ENCODE measurements around the gene PLEKHH1. TPM values are rescaled to one million over a fixed set of nuclear protein-coding genes. Genes with fewer than 3 reads are reported as not detected.

The PLEKHH1 gene
- total RNA-seq, 3 donors from 2014 or later = 45.8 to 110 (median 61.5) TPM

DNA sequence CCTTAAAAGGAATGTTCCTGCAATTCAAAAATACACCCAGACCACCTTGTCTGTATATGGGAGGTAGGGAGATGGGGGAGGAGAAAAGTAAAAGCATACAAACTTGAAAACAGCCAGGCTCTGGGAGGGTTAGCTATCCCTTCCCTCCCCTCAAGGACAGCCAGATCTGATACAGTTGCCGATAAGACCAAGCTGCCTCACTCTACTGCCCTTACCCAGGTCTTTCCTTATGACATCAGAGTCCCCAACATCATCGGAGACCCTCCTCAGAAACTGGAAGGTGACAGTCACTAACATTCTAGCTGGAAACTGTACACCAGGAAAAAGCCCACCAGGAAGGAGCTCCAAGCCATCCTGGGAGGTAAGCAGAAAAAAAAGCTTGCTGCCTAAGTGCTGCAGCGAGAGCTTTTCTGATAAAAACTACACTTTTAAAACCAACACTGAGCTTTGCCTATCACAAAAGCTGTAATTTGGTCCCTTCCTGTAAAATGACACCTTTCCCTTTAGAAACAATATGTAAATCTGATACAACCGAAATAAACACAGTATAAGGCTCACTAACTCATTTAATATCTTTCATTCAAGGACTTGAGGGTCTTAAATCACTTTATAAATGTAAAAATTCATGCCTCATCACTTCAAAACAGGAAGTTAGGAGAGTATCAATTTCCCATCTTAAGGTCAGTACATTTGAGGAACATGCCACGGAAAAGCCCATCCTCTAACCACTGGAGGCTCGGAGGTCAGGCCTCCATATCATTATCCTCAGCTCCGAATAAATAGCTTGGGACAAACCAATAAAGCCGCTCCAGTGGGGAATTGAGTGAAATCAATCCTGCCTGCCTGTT lies 20.4 kb upstream of the PLEKHH1 start:
- DNase-seq (no peak), ATAC-seq (no peak)
- Histone ChIP-seq H3K4me1 (ENCODE audit: low read depth) (no peaks in the 10 kb centered on the region), H3K4me3 (no peak overlapping the region), H3K9me3 (no peaks in the 10 kb centered on the region), H3K36me3 (ENCODE audit: low read depth) (no peaks in the 10 kb centered on the region)
- intact Hi-C loops (cut with DNase I, micrococcal nuclease) = no loop called here
- TF ChIP-seq, protein P1, sequence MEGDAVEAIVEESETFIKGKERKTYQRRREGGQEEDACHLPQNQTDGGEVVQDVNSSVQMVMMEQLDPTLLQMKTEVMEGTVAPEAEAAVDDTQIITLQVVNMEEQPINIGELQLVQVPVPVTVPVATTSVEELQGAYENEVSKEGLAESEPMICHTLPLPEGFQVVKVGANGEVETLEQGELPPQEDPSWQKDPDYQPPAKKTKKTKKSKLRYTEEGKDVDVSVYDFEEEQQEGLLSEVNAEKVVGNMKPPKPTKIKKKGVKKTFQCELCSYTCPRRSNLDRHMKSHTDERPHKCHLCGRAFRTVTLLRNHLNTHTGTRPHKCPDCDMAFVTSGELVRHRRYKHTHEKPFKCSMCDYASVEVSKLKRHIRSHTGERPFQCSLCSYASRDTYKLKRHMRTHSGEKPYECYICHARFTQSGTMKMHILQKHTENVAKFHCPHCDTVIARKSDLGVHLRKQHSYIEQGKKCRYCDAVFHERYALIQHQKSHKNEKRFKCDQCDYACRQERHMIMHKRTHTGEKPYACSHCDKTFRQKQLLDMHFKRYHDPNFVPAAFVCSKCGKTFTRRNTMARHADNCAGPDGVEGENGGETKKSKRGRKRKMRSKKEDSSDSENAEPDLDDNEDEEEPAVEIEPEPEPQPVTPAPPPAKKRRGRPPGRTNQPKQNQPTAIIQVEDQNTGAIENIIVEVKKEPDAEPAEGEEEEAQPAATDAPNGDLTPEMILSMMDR (IDR thresholded peaks at IDR 0.05) = no peak

DNA sequence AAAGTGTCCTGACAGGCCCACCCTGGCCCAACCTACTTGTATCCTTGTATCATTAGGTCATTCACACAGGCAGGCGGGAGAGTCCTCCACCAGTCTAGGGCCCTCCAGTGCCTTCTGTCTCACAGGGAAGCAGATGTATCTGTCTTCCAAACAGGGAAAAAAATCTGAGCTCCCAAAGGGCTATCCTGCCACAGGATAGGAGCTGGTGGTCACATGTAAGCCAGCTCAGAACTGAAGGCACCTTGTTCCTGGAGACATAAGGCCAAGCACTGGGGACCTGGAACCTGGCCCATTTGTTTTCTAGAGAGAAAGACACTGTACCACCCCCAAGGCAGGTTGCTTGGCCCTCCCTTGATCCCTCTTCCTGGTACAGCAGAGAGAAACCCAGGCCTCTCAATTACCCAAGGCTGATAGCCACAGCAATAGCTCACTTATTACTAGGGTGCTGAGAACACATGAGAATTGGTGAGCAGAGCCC lies 19.4 kb upstream of the PLEKHH1 start:
- peak in 2 of 3 donors; percentile 29 to 37 for DNase-seq
- ATAC-seq = peak; percentile 65
- Histone ChIP-seq H3K4me1 (ENCODE audit: low read depth) (no peaks in the 10 kb centered on the region), H3K9me3 (no peaks in the 10 kb centered on the region), H3K36me3 (ENCODE audit: low read depth) (no peaks in the 10 kb centered on the region), H3K4me3 (no peak overlapping the region)
- intact Hi-C loops (cut with DNase I, micrococcal nuclease) = no loop called here
- TF ChIP-seq, protein P1 (IDR thresholded peaks at IDR 0.05) = no peak

DNA sequence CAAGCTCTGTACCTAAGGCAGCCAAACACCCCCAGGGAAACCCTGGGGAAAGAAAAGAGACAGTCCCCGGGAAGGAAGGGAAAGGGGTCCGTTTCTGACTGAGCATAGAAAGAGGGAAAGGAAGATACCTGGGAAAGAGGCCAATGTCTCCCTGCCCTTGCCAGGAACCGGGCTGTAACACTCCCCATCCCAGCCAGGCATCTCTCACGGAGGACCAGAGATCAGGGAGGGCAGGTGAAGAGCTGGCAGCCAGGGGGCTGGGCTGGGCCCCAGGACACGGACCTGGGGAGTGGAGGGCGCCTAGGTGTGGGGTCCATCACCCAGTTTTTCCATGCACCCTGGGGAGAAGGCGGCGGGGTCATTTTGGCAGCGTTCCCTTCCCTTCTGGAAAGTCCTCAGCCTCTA lies 18.9 kb upstream of the PLEKHH1 start:
- H3K9me3 ChIP-seq = no peaks in the 10 kb centered on the region
- intact Hi-C loops (cut with DNase I, micrococcal nuclease) = no loop called here
- H3K4me1 ChIP-seq (ENCODE audit: low read depth) = no peaks in the 10 kb centered on the region
- H3K4me3 ChIP-seq = peak overlapping the region; percentile 94
- TF ChIP-seq, protein P1 (IDR thresholded peaks at IDR 0.05) = no peak
- peak; percentile 27 to 55 (median 52) for DNase-seq
- no peaks in the 10 kb centered on the region for H3K36me3 ChIP-seq (ENCODE audit: low read depth)
- peak; percentile 48 for ATAC-seq

DNA sequence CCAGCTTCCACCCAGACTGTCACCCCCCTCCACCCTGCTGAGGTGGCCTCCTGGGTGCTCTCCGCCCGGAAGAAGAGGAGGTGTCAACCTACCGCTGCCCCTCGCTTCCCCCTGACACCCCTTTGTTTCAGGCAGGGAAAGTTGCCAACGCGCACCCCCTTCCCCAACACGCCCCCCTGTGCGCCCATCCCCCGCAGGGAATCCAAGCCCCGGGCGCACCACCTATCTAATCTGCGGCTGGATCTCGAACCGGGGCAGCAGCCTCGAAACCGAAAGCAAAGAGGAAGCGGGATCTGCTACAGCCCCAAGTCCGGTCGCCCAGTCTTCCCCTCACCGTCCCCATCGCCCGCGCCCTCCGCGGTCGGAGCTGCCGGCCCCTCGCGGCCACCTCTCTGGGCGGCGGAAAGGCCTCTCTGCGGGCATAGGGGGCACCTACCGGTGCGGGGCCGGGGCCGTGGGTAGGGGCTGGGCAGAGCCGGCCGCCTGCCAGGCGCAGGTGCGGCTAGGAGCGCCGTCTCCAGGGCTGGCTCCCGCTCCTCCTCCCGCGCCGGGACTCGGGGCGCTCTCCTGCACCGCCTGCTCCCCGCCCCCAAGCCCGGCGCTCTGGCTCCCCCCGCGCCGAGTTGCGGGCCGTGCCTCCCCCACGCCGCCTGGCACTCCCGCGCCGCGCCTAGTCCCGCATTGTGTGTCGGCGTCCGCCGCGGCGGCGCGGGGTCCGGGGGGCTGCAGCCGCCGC lies 18.3 kb upstream of the PLEKHH1 start:
- Histone ChIP-seq H3K4me3 (peak overlapping the region; percentile 94), H3K4me1 (ENCODE audit: low read depth) (no peaks in the 10 kb centered on the region), H3K36me3 (ENCODE audit: low read depth) (no peaks in the 10 kb centered on the region), H3K9me3 (no peaks in the 10 kb centered on the region)
- peak; percentile 81 for ATAC-seq
- intact Hi-C loops (cut with DNase I, micrococcal nuclease) = no loop called here
- TF ChIP-seq, protein P1 (IDR thresholded peaks at IDR 0.05) = no peak
- peak; percentile 57 to 75 (median 75) for DNase-seq

DNA sequence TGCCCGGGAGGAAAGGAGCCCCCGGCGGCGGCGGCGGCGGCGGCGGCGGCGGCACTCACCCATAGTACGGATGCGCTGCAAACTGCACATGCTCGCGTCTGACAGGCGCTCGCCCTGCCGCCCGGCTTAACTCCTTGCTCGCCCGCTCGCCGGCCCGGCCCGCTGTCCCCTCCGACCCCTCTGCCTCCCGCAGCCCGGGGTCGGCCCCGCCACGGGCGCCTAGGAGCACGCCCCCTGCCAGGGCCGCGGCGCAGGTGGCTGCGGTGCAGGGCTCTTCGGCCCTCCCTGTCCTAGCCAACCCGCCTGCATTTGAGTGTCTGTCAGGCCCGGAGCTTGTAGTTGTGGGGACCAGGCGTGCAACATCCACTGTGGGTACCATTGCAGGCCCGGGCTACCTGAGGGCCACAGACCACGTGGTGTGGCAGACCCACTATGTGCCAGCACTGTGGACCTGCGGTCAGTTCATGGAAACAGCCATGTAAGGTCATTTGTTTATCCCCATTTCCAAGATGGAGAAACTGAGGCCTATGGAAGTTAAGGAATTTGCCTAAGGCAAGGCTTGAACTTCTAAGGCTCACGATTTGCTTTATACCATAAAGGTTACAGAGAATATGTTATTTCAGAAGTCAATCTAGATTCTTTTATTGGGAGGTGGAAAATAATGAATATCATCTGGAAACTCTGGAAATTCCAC lies 17.6 kb upstream of the PLEKHH1 start:
- TF ChIP-seq, protein P1 (IDR thresholded peaks at IDR 0.05) = no peak
- no peaks in the 10 kb centered on the region for H3K36me3 ChIP-seq (ENCODE audit: low read depth)
- H3K4me3 ChIP-seq = peak overlapping the region; percentile 94
- peak; percentile 54 for ATAC-seq
- H3K9me3 ChIP-seq = no peaks in the 10 kb centered on the region
- DNase-seq = peak; percentile 33 to 64 (median 61)
- intact Hi-C loops (cut with DNase I, micrococcal nuclease) = no loop called here
- no peaks in the 10 kb centered on the region for H3K4me1 ChIP-seq (ENCODE audit: low read depth)
